Activated T-helper 17 cell treated with anti-CD3 and anti-CD28 coated beads, Interleukin-2, amount 50 U/mL, for 72 hours (primary cell): Measurements from ENCODE around the gene ZNF143. TPM values are rescaled to one million over a fixed set of nuclear protein-coding genes. Genes with fewer than 3 reads are reported as not detected.

ENCODE experiments used
- ATAC-seq: fragments of 150-1000 bp; cut with Tn5 transposase; replicated peaks from 2 replicates; pipeline ENCODE4 v1.10.0; 2021; ENCODE audit warnings: mild to moderate bottlenecking, moderate library complexity
- H3K27ac Mint-ChIP-seq: one replicate; pipeline ENCODE4 v1.8.0; 2022; ENCODE audit warnings: mixed read lengths
- H3K27me3 Mint-ChIP-seq: one replicate; pipeline ENCODE4 v1.8.0; 2022; ENCODE audit warnings: mixed read lengths
- H3K36me3 Mint-ChIP-seq: one replicate; pipeline ENCODE4 v1.8.0; 2022; ENCODE audit warnings: low read depth, mild to moderate bottlenecking, mixed read lengths
- H3K4me1 Mint-ChIP-seq: one replicate; pipeline ENCODE4 v1.8.0; 2022; ENCODE audit warnings: mixed read lengths
- H3K4me3 Mint-ChIP-seq: one replicate; pipeline ENCODE4 v1.8.0; 2022; ENCODE audit warnings: mild to moderate bottlenecking, mixed read lengths
- H3K9me3 Mint-ChIP-seq: one replicate; pipeline ENCODE4 v1.8.0; 2022; ENCODE audit warnings: mixed read lengths
- total RNA-seq, 2 donors: library from RNA; stranded (reverse); gene quantifications; one replicate each; pipeline ENCODE4 v1.2.3, GENCODE V29; 2022

Gene ZNF143
- total RNA-seq, 2 donors from 2014 or later: 53.8 to 54.2 TPM

DNA sequence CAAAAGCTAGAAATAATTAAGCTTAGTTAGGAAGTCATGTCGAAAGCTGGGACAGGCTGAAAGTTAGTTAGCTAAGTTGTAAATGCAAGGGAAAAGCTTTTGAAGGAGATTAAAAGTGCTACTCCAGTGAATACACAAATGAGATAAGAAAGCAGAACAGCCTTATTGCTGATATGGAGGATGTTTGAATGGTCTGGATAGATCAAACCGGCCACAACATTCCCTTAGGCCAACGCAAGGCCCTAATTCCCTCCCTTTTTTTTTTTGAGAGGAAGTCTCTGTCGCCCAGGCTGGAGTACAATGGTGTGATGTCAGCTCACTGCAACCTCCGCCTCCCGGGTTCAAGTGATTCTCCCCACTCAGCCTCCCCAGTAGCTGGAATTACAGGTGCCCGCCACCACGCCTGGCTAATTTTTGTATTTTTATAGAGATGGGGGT is 89.4 kb downstream of the ZNF143 start:
- Mint-ChIP-seq H3K4me3 (no peak overlapping the region), H3K36me3 (peaks cover 7% of the 10 kb centered on the region), H3K27me3 (no peaks in the 10 kb centered on the region), H3K4me1 (no peaks in the 10 kb centered on the region), H3K9me3 (no peaks in the 10 kb centered on the region), H3K27ac (no peak overlapping the region)
- no peak for ATAC-seq

GRCh38 chr11:9561279-9561982 is 100.6 kb downstream of the ZNF143 start:
- peaks cover 9% of the 10 kb centered on the region for H3K4me1 Mint-ChIP-seq
- no peak overlapping the region for H3K27ac Mint-ChIP-seq
- H3K9me3 Mint-ChIP-seq: peaks cover 6% of the 10 kb centered on the region
- H3K27me3 Mint-ChIP-seq: no peaks in the 10 kb centered on the region
- ATAC-seq: no peak
- H3K36me3 Mint-ChIP-seq: no peaks in the 10 kb centered on the region
- H3K4me3 Mint-ChIP-seq: no peak overlapping the region

DNA sequence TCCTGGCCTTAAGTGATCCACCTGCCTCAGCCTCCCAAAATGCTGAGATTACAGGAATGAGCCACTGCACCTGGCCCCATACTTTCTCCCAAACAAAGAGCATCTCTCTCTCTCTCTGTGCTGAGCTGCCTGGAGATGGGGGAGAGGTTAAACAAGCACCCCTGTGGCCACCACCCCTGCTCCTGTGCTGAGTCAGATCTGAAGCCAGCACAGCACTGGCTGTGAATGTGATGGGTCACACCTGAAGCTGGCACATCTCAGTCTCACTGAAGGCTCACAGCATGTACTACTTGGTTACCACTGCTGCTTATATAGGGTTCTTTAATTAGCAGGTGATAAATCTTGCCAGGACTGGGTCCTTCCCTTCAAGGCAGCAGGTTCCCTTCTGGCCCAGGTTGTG is 101.9 kb downstream of the ZNF143 start:
- no peaks in the 10 kb centered on the region for H3K36me3 Mint-ChIP-seq
- H3K4me1 Mint-ChIP-seq: peaks cover 10% of the 10 kb centered on the region
- peak overlapping the region; percentile 24 for H3K27ac Mint-ChIP-seq
- peaks cover 6% of the 10 kb centered on the region for H3K9me3 Mint-ChIP-seq
- no peak overlapping the region for H3K4me3 Mint-ChIP-seq
- H3K27me3 Mint-ChIP-seq: no peaks in the 10 kb centered on the region
- ATAC-seq: no peak

- ATAC-seq: no peak
Observed at GRCh38 chr11:9563196-9563730, 102.5 kb downstream of the ZNF143 start.

GRCh38 chr11:9565822-9566560 is 105.2 kb downstream of the ZNF143 start:
- no peaks in the 10 kb centered on the region for H3K27me3 Mint-ChIP-seq
- H3K36me3 Mint-ChIP-seq: no peaks in the 10 kb centered on the region
- H3K4me3 Mint-ChIP-seq: peak overlapping the region; percentile 76
- ATAC-seq: peak; percentile 96
- no peaks in the 10 kb centered on the region for H3K9me3 Mint-ChIP-seq
- peak overlapping the region; percentile 93 for H3K27ac Mint-ChIP-seq
- peaks cover 23% of the 10 kb centered on the region for H3K4me1 Mint-ChIP-seq

More at GRCh38 chr11:9563196-9563730, 102.5 kb downstream of the ZNF143 start:
- no peaks in the 10 kb centered on the region for H3K36me3 Mint-ChIP-seq
- no peak overlapping the region for H3K4me3 Mint-ChIP-seq
- peaks cover 6% of the 10 kb centered on the region for H3K9me3 Mint-ChIP-seq
- peak overlapping the region; percentile 24 for H3K27ac Mint-ChIP-seq
- H3K4me1 Mint-ChIP-seq: peaks cover 14% of the 10 kb centered on the region
- H3K27me3 Mint-ChIP-seq: no peaks in the 10 kb centered on the region

GRCh38 chr11:9566561-9567063 is 105.8 kb downstream of the ZNF143 start:
- Mint-ChIP-seq H3K9me3 (no peaks in the 10 kb centered on the region), H3K27ac (peak overlapping the region; percentile 93), H3K36me3 (no peaks in the 10 kb centered on the region), H3K4me1 (peaks cover 23% of the 10 kb centered on the region), H3K4me3 (peak overlapping the region; percentile 76), H3K27me3 (no peaks in the 10 kb centered on the region)
- no peak for ATAC-seq

GRCh38 chr11:9567401-9567800 is 106.6 kb downstream of the ZNF143 start:
- no peak for ATAC-seq
- Mint-ChIP-seq H3K27ac (peak overlapping the region; percentile 93), H3K4me1 (peaks cover 23% of the 10 kb centered on the region), H3K4me3 (no peak overlapping the region), H3K36me3 (no peaks in the 10 kb centered on the region), H3K9me3 (no peaks in the 10 kb centered on the region), H3K27me3 (no peaks in the 10 kb centered on the region)

DNA sequence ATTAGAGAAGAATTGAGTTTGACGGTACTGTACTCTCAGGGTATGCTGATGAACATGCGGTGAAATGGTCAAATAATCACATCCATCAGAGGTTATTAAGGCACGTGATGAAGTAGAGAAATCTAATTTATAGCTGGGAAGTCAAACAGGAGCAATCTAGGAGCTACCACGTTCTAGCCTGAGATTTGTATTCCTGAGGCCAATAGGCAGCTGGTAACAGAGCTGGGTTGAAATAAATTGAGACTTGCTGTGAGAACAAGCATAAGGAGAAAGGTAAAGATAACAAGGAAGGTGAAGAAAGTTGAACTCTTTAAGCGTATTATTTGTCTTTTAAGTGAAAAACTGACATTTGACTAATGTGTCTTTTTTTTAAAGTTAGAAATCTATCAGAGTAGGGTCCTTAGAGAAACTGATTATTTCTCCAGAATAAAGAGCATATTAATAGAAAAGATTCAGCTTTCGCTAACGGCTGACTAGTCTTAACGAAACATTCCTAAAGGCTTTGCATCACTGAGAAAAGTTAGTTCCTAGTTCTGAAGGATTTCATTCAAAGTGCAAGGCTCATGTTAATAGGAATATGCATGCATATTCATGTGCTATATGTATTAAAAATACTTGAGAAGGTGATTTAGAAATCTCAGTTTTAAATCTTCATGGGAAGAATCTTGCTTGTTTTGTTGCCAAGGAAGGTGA is 107.5 kb downstream of the ZNF143 start:
- Mint-ChIP-seq H3K36me3 (no peaks in the 10 kb centered on the region), H3K9me3 (no peaks in the 10 kb centered on the region), H3K4me3 (peak overlapping the region; percentile 46), H3K27me3 (no peaks in the 10 kb centered on the region), H3K27ac (peak overlapping the region; percentile 90), H3K4me1 (peaks cover 23% of the 10 kb centered on the region)
- ATAC-seq: no peak

- peak overlapping the region; percentile 90 for H3K27ac Mint-ChIP-seq
Observed at GRCh38 chr11:9568854-9569587, 108.2 kb downstream of the ZNF143 start.

DNA sequence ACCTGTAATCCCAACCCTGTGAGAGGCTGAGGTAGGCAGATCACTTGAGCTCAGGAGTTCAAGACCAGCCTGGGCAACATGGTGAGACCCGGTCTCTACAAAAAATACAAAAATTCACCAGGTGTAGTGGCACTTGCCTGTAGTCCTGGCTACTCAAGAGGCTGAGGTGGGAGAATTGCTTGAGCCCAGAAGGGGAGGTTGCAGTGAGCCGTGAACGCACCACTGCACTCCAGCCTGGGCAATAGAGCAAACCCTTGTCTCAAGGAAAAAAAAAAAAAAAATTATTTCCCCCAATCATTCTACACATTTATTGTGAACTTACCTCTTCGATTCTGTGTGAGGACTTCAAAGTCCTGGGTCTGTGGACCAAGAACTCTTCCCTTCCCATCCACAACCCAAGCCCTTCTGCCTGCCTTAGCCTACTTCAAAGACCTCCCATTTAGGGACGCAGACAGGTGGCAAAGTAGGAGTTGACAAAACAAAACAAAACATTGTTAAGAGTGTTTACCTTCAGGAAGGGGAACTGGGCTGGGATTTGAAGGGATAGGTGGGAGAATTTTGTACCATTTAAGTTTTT is 108.9 kb downstream of the ZNF143 start:
- H3K36me3 Mint-ChIP-seq: peaks cover 3% of the 10 kb centered on the region
- H3K4me1 Mint-ChIP-seq: peaks cover 23% of the 10 kb centered on the region
- no peaks in the 10 kb centered on the region for H3K9me3 Mint-ChIP-seq
- H3K27me3 Mint-ChIP-seq: no peaks in the 10 kb centered on the region
- no peak for ATAC-seq
- H3K4me3 Mint-ChIP-seq: peak overlapping the region; percentile 46
- H3K27ac Mint-ChIP-seq: peak overlapping the region; percentile 90

More at GRCh38 chr11:9568854-9569587, 108.2 kb downstream of the ZNF143 start:
- Mint-ChIP-seq H3K36me3 (no peaks in the 10 kb centered on the region), H3K9me3 (no peaks in the 10 kb centered on the region), H3K27me3 (no peaks in the 10 kb centered on the region), H3K4me1 (peaks cover 23% of the 10 kb centered on the region), H3K4me3 (peak overlapping the region; percentile 46)
- ATAC-seq: no peak

DNA sequence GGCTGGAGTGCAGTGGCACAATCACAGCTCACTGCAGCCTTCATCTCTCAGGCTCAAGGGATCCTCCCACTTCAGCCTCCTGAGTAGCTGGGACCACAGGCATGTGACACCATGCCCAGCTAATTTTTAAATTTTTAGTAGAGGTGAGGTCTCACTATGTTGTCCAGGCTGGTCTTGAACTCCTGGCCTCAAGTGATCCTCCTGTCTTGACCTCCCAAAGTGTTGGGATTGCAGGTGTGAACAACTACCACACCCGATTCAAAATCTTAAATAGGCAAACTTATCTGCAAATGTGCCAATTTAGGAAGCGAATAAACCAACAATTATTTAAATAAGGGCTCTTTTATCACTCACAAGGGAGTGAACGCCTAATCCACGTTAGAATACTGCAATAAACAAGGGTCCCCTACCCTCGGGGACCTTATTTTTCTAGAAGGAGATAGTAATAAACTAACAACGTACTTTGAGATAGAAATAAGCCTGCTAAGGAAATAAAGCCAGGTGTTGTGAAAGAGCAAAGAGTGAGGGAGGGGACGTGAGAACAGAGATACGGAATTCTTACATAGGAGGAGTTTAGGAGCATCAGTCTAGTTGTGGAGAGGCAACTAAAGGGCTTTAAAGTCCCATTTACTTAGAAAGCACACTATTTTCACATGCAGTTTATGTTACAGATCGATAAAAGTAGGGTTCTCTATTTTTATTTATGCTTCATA is 109.7 kb downstream of the ZNF143 start:
- no peak for ATAC-seq
- Mint-ChIP-seq H3K4me3 (no peak overlapping the region), H3K9me3 (no peaks in the 10 kb centered on the region), H3K4me1 (peaks cover 24% of the 10 kb centered on the region), H3K36me3 (peaks cover 11% of the 10 kb centered on the region), H3K27me3 (no peaks in the 10 kb centered on the region), H3K27ac (no peak overlapping the region)

- H3K27me3 Mint-ChIP-seq: no peaks in the 10 kb centered on the region
- H3K4me1 Mint-ChIP-seq: peaks cover 23% of the 10 kb centered on the region
- H3K9me3 Mint-ChIP-seq: no peaks in the 10 kb centered on the region
- H3K27ac Mint-ChIP-seq: no peak overlapping the region
- ATAC-seq: no peak
- peaks cover 19% of the 10 kb centered on the region for H3K36me3 Mint-ChIP-seq
- peak overlapping the region; percentile 77 for H3K4me3 Mint-ChIP-seq
Observed at GRCh38 chr11:9571071-9571762, 110.4 kb downstream of the ZNF143 start.

- peaks cover 24% of the 10 kb centered on the region for H3K4me1 Mint-ChIP-seq
- H3K36me3 Mint-ChIP-seq: peaks cover 24% of the 10 kb centered on the region
- H3K4me3 Mint-ChIP-seq: peak overlapping the region; percentile 77
- peak overlapping the region; percentile 69 for H3K27ac Mint-ChIP-seq
- no peak for ATAC-seq
- H3K9me3 Mint-ChIP-seq: no peaks in the 10 kb centered on the region
- H3K27me3 Mint-ChIP-seq: no peaks in the 10 kb centered on the region
Observed at GRCh38 chr11:9571763-9572115, 110.9 kb downstream of the ZNF143 start.
